PC-9 (cell line): ENCODE data around the gene ILF2. TPM values are rescaled to one million over a fixed set of nuclear protein-coding genes. Genes with fewer than 3 reads are reported as not detected.
"Not testable (repeated sequence)": the region's sequence is repeated elsewhere in the genome, so short reads cannot be mapped to it uniquely, and the experiment has no call there.

Experiments
- Bru-seq: library from RNA; stranded (reverse); fragments of 400-500 nt; gene quantifications from one replicate; lab custom pipeline; 2021; lab: Mats Ljungman, UMichigan
- BruChase-seq, 2 experiments: library from RNA; stranded (reverse); fragments of 400-500 nt; gene quantifications; one replicate each; lab custom pipeline; 2021; lab: Mats Ljungman, UMichigan
- BruUV-seq: library from RNA; stranded (reverse); fragments of 400-500 nt; replicated peaks from 2 replicates; lab custom pipeline; 2021; lab: Mats Ljungman, UMichigan
- CTCF ChIA-PET: fragments of 300-600 bp; sonication (Branson Sonifier 250); formaldehyde crosslinking; loops from one replicate; lab custom pipeline; 2022; ENCODE audit warnings: antibody characterized with exemption; lab: Charles Lee
- POLR2A ChIA-PET: fragments of 300-600 bp; sonication (Branson Sonifier 250); formaldehyde crosslinking; loops from one replicate; lab custom pipeline; 2022; ENCODE audit warnings: antibody characterized with exemption; ENCODE audit not compliant: unreplicated experiment; lab: Charles Lee
- DNase-seq, 2 experiments: peaks; one replicate each; pipeline versions ENCODE4 v3.0.0 to v3.0.0-alpha.2; 2015 to 2022; ENCODE audit warnings: mixed read lengths in 1 of 2
- H2AFZ ChIP-seq: fragments of 200-600 bp; sonication (generic); 2 replicates; pipeline ENCODE4 v1.8.1; 2017; ENCODE audit warnings: antibody characterized with exemption
- H3F3A ChIP-seq: fragments of 200-600 bp; sonication (generic); 2 replicates; pipeline ENCODE4 v1.8.1; 2017; ENCODE audit warnings: antibody characterized with exemption, mild to moderate bottlenecking, low read depth; ENCODE audit not compliant: insufficient read depth
- H3K27ac ChIP-seq: fragments of 200-600 bp; sonication (generic); 2 replicates; pipeline ENCODE4 v1.6.1; 2016; ENCODE audit warnings: mixed run types
- H3K27me3 ChIP-seq: fragments of 200-600 bp; sonication (generic); 2 replicates; pipeline ENCODE4 v1.6.1; 2016; ENCODE audit warnings: low read depth, mixed run types; ENCODE audit not compliant: insufficient read depth
- H3K36me3 ChIP-seq: fragments of 200-600 bp; sonication (generic); 2 replicates; pipeline ENCODE4 v1.6.1; 2016; ENCODE audit warnings: low read depth, mixed run types
- H3K4me1 ChIP-seq: fragments of 200-600 bp; sonication (generic); replicated peaks from 2 replicates; pipeline ENCODE4 v1.6.1; 2016; ENCODE audit warnings: mixed run types; ENCODE audit not compliant: insufficient read depth
- H3K4me2 ChIP-seq: fragments of 200-600 bp; sonication (generic); 2 replicates; pipeline ENCODE4 v1.6.1; 2017; ENCODE audit warnings: mixed run types
- H3K4me3 ChIP-seq: fragments of 200-600 bp; sonication (generic); 2 replicates; pipeline ENCODE4 v1.6.1; 2016; ENCODE audit warnings: mixed run types
- H3K79me2 ChIP-seq: fragments of 200-600 bp; sonication (generic); 2 replicates; pipeline ENCODE4 v1.6.1; 2017; ENCODE audit warnings: low read depth, mixed run types
- H3K9me2 ChIP-seq: fragments of 200-600 bp; sonication (generic); 2 replicates; pipeline ENCODE4 v1.8.1; 2017; ENCODE audit warnings: mild to moderate bottlenecking; ENCODE audit not compliant: insufficient read depth
- H3K9me3 ChIP-seq: fragments of 200-600 bp; sonication (generic); 2 replicates; pipeline ENCODE4 v1.8.1; 2016; ENCODE audit warnings: low read depth; ENCODE audit not compliant: insufficient read depth
- H4K20me1 ChIP-seq: fragments of 200-600 bp; sonication (generic); 2 replicates; pipeline ENCODE4 v1.8.1; 2017; ENCODE audit not compliant: insufficient read depth
- CTCF ChIP-seq: fragments of 200-600 bp; sonication (generic); conservative IDR thresholded peaks from 2 replicates; pipeline ENCODE4 v1.6.1; 2017; ENCODE audit warnings: mixed run types, antibody characterized with exemption, mild to moderate bottlenecking, moderate library complexity
- EZH2 ChIP-seq: fragments of 200-600 bp; sonication (generic); IDR thresholded peaks from 2 replicates; pipeline ENCODE4 v1.8.0; 2017; ENCODE audit warnings: antibody characterized with exemption, low read depth
- intact Hi-C: fragments of 100-400 bp; cut with micrococcal nuclease; formaldehyde crosslinking; loops from one replicate; pipeline ENCODE4 v1.10.0; 2022; ENCODE audit not compliant: unreplicated experiment
- long read RNA-seq: library from polyadenylated mRNA; stranded (forward); transcript quantifications from one replicate; pipeline ENCODE4 v2.0.0, GENCODE V29; 2022
- total RNA-seq: library from RNA; stranded (reverse); gene quantifications from 2 replicates; pipeline ENCODE4 v1.2.3, GENCODE V29; 2021

ILF2 gene
- total RNA-seq (131 and 145 TPM in 2 replicates), Bru-seq, nascent RNA (percentile 94 among the genes with signal in this experiment), BruChase-seq, experiment 1, labeled RNA remaining after a 2-hour chase (percentile 93 among the genes with signal in this experiment), BruChase-seq, experiment 2, labeled RNA remaining after a 6-hour chase (percentile 99 among the genes with signal in this experiment)
- long read RNA-seq, transcript ILF2-201 (14 exons, 1,659 nt): major isoform, 427 of 489 reads
- long read RNA-seq, partial matches to known transcripts: 15 of 489 reads
- long read RNA-seq, other reads (novel, unspliced or antisense): 47 of 489 reads

GRCh38 chr1:153670859-153671627 lies at the start of gene ILF2:
Gene ILF2 (minus strand): TSS chr1:153670993. CDS start chr1:153670922, 71 bp downstream.
- H3K27ac ChIP-seq: peak within 1 kb of the TSS; percentile 72
- peaks cover 46% of the 10 kb centered on the region for H3K79me2 ChIP-seq
- H3K36me3 ChIP-seq: peaks cover 33% of the 10 kb centered on the region
- TF ChIP-seq EZH2 (no peak), CTCF (0 out of 2 replicates have a peak, but pooled peaks have one; percentile 14)
- H3K9me2 ChIP-seq: no peaks in the 10 kb centered on the region
- H3K4me2 ChIP-seq: peak within 1 kb of the TSS; percentile 91
- H3K9me3 ChIP-seq: no peaks in the 10 kb centered on the region
- ChIA-PET CTCF (no interaction called here), POLR2A (interaction anchor here (0.6 to 0.7 kb wide), 4 partner anchors 24 to 307 kb away, joined by 3 to 7 read pairs (median 4); partner anchors contain the start of genes CREB3L4 and JTB)
- peak; percentile 94 to 100 for DNase-seq
- peak within 1 kb of the TSS; percentile 88 for H2AFZ ChIP-seq
- 0 out of 2 replicates have a peak, but pooled peaks cover 6% of the 10 kb centered on the region for H4K20me1 ChIP-seq
- peak within 1 kb of the TSS; percentile 75 for H3K4me3 ChIP-seq
- H3K27me3 ChIP-seq: no peaks in the 10 kb centered on the region
- H3K4me1 ChIP-seq: peaks cover 13% of the 10 kb centered on the region
- H3F3A ChIP-seq: peaks cover 57% of the 10 kb centered on the region
- intact Hi-C loops: loop anchor here (1.0 to 10.0 kb wide), 8 partner anchors 36 to 601 kb away; partner anchors contain the start of genes CHTOP, HAX1, RAB13 and S100A9
- BruUV-seq: TSS peak; percentile 61

- H3K27ac ChIP-seq: no peak overlapping the region
- no peaks in the 10 kb centered on the region for H3K79me2 ChIP-seq
- no peaks in the 10 kb centered on the region for H3K9me2 ChIP-seq
- no peaks in the 10 kb centered on the region for H3K9me3 ChIP-seq
- H2AFZ ChIP-seq: no peak overlapping the region
- ChIA-PET POLR2A (no interaction called here), CTCF (no interaction called here)
- intact Hi-C loops: no loop called here
- H3K4me2 ChIP-seq: no peak overlapping the region
- H3K4me3 ChIP-seq: no peak overlapping the region
- H4K20me1 ChIP-seq: no peaks in the 10 kb centered on the region
- no peak for DNase-seq
- no TSS peak for BruUV-seq
- H3K4me1 ChIP-seq: no peaks in the 10 kb centered on the region
- TF ChIP-seq EZH2 (no peak), CTCF (no peak)
- no peaks in the 10 kb centered on the region for H3K27me3 ChIP-seq
- no peaks in the 10 kb centered on the region for H3K36me3 ChIP-seq
- no peaks in the 10 kb centered on the region; the same call in 1 of the 2 replicates for H3F3A ChIP-seq
Observed at GRCh38 chr1:153717330-153717729, 46.5 kb upstream of the ILF2 start.

- H3K27me3 ChIP-seq, H3K4me1 ChIP-seq, H3K9me2 ChIP-seq, H2AFZ ChIP-seq, POLR2A ChIA-PET, BruUV-seq, H3F3A ChIP-seq, intact Hi-C loops, H3K4me3 ChIP-seq, H4K20me1 ChIP-seq, DNase-seq, H3K4me2 ChIP-seq, H3K27ac ChIP-seq, H3K9me3 ChIP-seq, H3K79me2 ChIP-seq, H3K36me3 ChIP-seq: not testable (repeated sequence)
- CTCF ChIA-PET: interaction anchor here (0.6 kb wide), 1 partner anchor 692 kb away, joined by 3 read pairs; no protein-coding TSS in a partner anchor
Observed at GRCh38 chr1:153716211-153716610, 45.4 kb upstream of the ILF2 start.
